Renal cortical epithelial cell (primary cell): ENCODE results near the gene CXorf49B. TPM values are rescaled to one million over a fixed set of nuclear protein-coding genes. Genes with fewer than 3 reads are reported as not detected.
"Not testable (repeated sequence)": the region's sequence is repeated elsewhere in the genome, so short reads cannot be mapped to it uniquely, and the experiment has no call there.

ENCODE experiments used
- DNase-seq: peaks from one replicate; pipeline ENCODE4 v3.0.0-alpha.2; 2011; ENCODE audit warnings: low read depth
- total RNA-seq: library from RNA; depleted of rRNA; stranded (reverse); fragments of >200 nt; gene quantifications from 2 replicates; pipeline ENCODE4 v1.2.3, GENCODE V29; 2014

The CXorf49B gene
- 0.69 TPM in 1 of 2 replicates, not detected in the other for total RNA-seq

DNA sequence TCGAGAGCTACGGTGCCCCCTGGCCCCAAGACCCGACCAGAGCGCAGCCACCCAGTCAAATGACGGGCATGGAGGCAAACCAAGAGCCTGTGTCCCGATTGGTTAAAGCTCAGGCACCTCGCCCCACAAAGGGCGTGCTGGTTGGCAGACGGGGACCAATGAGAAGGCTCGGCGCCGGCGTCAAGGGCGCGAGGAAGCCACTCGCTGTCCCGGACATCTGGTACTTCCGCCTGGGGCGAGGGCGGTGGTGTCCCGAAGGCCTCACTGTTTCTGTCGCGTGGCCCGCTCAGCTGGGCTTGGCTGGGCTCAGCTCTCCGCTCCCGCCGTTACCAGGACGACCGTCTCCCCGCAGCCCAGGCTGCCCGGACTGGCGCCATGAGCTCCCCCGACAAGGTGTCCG is at the start of gene CXorf49B:
CXorf49B (plus strand) TSS at position 301 of the 400 bp plus-strand sequence; CDS start at position 376, 75 bp downstream.
- DNase-seq, result not testable (repeated sequence)

DNA sequence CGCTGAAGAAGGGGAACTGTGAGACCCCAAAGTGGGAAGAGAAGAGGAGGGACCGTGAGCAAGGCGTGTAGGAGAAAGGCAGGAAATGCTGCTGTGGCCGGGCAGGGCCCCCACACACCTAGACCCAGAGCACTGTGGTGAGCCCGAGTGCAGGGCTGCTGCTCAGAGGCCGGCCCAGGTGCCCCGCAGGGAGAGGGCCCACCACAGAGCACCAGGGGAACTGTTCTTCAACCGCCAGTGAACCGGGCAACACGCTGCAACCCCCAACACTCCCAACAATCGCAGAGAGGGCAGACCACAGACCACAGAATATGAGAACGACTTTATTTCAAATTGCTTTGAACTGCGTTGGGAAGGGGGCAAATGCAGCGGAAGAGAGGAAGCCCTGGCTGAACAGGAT is 49.1 kb upstream of the CXorf49B start:
- DNase-seq, result not testable (repeated sequence)

DNA sequence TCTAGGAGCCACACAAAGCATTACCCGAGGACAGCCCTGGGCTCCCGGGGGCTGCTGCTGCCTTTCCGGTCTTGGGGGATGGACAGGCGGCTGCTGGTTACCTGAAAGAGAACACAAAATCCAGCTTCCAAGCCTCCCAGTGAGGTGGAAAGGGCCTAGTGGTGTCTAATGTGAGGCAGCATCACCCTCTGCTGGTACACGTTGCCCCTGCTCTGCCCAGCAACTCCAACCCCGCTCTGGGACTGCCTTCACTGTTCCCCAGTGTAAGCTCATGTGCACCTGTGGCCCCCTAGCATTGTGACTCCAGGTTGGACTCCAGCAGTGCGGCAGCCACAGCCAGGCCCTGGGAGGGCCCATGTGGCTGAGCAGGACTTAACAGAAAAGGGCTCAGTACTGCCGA is 47.6 kb upstream of the CXorf49B start:
- not testable (repeated sequence) for DNase-seq

- not testable (repeated sequence) for DNase-seq
Observed at GRCh38 chrX:71716323-71716722, 46.8 kb upstream of the CXorf49B start.

DNA sequence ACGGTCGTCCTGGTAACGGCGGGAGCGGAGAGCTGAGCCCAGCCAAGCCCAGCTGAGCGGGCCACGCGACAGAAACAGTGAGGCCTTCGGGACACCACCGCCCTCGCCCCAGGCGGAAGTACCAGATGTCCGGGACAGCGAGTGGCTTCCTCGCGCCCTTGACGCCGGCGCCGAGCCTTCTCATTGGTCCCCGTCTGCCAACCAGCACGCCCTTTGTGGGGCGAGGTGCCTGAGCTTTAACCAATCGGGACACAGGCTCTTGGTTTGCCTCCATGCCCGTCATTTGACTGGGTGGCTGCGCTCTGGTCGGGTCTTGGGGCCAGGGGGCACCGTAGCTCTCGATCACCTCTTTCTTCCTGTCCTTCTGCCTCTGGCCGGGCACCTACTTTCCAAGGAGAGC is 45.0 kb upstream of the CXorf49B start, which contains the start of gene CXorf49:
CXorf49 (minus strand) TSS at position 101 of the 400 bp plus-strand sequence. CDS start 134 bp downstream, outside the sequence.
- not testable (repeated sequence) for DNase-seq

DNA sequence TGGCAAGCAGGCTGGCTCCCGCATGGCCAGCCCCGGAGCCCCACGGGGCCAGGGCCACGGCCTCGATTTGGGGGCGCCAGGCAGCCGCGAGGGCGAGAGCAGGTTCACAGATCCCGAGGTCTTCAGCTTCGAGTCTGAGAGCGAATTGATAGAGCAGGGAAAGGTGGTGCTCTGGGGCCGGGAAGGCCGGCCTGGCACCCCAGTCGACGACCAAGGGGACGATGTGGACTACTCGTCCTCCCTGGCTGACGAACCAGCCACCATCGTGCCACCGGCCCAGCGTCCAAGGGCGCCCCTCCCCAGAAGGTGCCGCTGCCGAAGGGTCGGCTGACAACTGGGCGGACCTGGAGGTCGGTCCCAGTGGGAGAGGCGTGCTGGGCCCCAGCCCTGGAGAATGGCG is 44.0 kb upstream of the CXorf49B start:
- DNase-seq, result not testable (repeated sequence)

- DNase-seq, result not testable (repeated sequence)
Observed at GRCh38 chrX:71720289-71720886, 42.8 kb upstream of the CXorf49B start.

- DNase-seq, result not testable (repeated sequence)
Observed at GRCh38 chrX:71760688-71761281, 2.4 kb upstream of the CXorf49B start.

DNA sequence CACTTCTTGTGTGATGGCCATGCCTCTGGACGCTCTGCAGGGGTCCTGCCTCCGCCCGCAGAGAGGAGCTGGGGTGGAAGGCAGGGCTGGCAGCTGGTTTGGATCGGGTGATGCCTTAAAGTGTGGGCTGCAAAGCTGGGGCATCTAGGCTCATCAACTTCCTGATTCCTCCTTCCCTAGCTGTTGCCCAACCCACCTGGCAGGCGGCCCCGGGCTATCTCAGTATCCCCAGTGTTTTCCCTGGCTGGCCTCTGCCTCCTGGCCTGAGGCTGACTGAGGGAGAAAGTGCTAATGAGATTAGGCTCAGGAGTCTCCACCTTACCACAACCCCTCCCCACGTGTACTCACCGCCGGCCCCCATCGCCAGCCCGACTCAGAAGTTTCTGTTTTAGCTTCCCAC is 1.7 kb downstream of the CXorf49B start:
- DNase-seq, result not testable (repeated sequence)

DNA sequence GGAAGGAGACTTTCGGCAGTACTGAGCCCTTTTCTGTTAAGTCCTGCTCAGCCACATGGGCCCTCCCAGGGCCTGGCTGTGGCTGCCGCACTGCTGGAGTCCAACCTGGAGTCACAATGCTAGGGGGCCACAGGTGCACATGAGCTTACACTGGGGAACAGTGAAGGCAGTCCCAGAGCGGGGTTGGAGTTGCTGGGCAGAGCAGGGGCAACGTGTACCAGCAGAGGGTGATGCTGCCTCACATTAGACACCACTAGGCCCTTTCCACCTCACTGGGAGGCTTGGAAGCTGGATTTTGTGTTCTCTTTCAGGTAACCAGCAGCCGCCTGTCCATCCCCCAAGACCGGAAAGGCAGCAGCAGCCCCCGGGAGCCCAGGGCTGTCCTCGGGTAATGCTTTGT is 2.5 kb downstream of the CXorf49B start:
- DNase-seq, result not testable (repeated sequence)

DNA sequence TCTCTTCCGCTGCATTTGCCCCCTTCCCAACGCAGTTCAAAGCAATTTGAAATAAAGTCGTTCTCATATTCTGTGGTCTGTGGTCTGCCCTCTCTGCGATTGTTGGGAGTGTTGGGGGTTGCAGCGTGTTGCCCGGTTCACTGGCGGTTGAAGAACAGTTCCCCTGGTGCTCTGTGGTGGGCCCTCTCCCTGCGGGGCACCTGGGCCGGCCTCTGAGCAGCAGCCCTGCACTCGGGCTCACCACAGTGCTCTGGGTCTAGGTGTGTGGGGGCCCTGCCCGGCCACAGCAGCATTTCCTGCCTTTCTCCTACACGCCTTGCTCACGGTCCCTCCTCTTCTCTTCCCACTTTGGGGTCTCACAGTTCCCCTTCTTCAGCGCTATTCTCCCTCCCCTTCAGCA is 4.0 kb downstream of the CXorf49B start:
- not testable (repeated sequence) for DNase-seq

DNA sequence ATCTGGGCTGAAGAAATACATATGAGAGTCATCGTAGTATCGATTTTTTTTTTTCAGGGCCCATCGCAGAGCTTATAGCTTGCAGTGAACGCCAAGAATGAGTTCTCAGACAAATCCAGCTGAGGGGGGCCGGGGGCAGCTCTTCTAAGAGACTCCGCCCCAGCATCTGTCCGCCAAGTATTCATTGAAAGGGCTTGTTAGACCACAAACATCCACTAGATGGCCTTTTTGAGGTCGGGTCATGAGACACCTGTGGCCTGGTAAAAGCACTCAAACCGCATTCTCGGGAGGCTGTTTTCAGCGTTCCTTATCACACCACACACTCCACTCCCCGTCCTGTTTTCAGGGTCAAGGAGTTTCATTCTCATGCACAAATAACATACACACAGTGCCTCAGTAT is 15.2 kb downstream of the CXorf49B start:
- DNase-seq, result not testable (repeated sequence)

DNA sequence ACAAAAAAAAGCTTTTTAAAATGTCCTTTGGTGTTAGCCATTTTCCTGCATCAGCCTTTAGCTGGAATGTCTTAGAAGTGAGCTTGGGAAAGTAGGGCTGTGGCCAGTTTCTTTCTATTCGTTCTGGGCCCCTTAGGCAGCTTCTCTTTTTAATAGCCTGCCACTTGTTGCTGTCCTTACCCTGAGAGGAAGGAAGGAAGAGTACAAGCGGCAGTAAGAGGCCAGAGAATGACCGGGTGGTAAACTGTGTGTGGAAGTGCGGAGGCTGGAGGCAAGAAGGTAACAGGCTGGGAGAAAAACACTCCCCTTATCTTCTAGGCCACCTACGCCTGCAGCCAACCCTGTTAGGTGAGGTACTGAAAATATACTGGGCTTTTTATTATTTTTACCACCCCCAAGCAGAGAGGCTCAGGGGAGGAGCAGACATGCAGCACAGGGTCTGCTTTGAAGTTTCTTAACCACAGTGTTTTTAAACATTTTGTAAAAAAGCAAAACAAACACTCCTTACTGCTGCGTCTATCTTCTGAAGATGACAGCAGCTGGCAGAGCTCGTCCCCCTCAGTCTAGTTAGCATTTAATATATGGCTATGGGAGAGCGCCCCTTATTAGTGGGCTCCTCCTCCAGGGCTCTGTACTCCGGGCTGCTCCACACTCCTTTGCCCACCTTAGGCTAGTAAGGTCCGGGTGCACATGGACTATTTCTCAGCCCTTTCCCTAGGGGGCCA is 19.2 kb downstream of the CXorf49B start:
- DNase-seq, result not testable (repeated sequence)

DNA sequence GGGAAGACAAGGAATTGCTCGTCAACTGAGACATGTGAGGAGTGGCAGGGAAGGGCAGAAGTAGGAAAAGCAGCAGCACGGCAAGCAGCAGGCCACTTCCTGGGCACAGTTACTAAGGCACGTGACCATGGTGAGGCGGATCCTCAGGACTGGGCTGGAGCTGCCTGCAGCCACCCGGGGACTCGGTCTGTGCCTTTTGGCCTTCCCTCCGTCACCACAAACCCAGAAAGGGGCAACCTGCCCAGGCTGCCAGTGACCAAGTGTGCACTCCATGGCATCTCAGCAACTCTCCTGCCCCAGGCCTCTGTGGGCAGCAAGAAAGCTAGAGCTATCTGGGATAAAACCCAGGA is 19.8 kb downstream of the CXorf49B start:
- DNase-seq, result not testable (repeated sequence)

- DNase-seq, result not testable (repeated sequence)
Observed at GRCh38 chrX:71783569-71784347, 20.6 kb downstream of the CXorf49B start.

DNA sequence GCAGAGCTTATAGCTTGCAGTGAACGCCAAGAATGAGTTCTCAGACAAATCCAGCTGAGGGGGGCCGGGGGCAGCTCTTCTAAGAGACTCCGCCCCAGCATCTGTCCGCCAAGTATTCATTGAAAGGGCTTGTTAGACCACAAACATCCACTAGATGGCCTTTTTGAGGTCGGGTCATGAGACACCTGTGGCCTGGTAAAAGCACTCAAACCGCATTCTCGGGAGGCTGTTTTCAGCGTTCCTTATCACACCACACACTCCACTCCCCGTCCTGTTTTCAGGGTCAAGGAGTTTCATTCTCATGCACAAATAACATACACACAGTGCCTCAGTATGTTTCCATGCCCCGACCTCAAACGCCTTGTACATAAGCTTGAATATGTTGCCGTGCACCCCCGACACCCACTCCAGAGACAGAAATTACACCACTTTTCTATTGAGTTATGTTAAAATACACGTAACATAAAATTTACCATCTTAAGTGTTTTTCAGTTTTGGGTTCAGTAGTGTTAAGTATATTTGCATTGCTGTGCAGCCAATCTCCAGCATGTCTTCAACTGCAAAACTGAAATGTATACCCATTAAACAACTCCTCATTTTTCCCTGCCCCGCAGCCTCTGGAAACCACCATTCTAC is 21.3 kb downstream of the CXorf49B start:
- not testable (repeated sequence) for DNase-seq

GRCh38 chrX:71806450-71806849 is 43.3 kb downstream of the CXorf49B start:
- not testable (repeated sequence) for DNase-seq

DNA sequence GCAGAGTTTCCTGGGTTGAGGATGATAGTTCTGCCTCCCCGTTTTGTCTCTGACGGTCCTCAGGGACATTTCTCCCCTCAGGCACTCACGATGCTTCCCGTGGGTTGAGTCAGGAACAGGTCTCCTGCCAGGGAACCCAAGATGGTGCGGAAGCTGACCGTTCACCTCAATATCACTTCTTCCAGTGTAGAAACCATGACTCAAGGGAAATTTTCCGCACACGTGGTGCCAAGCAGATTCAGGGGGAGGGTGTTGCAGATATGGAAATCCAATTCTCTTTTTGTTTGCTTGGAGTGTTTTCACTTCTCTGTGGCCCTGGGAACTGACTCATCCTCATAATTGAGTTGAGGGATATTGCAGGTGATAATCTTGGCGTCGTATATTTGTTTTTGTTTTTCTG is 46.7 kb downstream of the CXorf49B start:
- DNase-seq, result no peak

- no peak for DNase-seq
Observed at GRCh38 chrX:71814123-71814912, 51.2 kb downstream of the CXorf49B start.

- DNase-seq, result no peak
Observed at GRCh38 chrX:71815121-71815905, 52.2 kb downstream of the CXorf49B start.
